Hematopoietic multipotent progenitor cell treated with erythropoietin and hydrocortisone succinate and interleukin-3 and kit ligand, for 4 days (in vitro differentiated cells): Measurements from ENCODE around the gene SLC25A19.

ENCODE experiments used
- DNase-seq: peaks from one replicate; pipeline ENCODE4 v3.0.0-alpha.2; 2015

Gene SLC25A19

DNA sequence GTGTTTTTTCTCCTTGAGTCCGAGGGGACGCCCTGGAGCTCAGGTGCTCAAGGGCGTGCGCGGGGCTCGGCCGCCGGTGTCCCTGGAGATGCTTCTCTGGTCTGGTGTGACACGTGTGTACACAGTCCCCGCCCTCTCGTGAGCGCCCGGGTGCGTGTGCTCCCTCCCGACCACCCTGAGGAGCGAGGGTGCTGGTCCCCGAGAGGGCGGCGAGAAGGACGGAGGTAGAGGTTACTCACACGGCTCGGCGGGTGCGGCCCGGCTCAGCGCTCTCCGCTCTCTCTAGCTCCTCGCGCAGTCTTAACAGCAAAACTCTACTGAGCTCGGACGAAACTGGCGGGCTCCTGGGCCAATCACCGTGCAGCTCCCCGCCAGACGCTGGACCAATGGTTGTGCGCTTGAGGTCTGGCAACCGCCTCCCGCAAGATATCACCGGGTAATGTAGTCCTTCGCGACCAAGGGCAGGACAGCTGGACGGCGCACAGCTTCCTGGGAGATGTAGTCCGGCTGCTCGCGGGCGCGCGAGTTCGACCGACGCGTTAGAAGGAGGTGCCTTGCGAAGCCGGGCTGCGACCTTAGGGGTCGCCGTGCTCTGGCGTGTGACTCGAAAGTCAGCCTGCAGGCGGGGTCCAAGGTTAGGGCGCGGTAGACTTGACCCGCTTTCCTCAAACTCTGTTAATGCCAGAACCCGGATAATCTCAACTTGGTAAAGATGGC is at the start of gene SLC25A19:
Gene SLC25A19, minus strand, starts transcription at position 319 of the 717 bp plus-strand sequence. CDS start 2,669 bp downstream, outside the sequence.
- DNase-seq: peak; percentile 100

- peak; percentile 75 for DNase-seq
Measured at GRCh38 chr17:75338335-75338734, 49.1 kb upstream of the SLC25A19 start.

- DNase-seq: peak; percentile 78
Measured at GRCh38 chr17:75335315-75335714, 46.1 kb upstream of the SLC25A19 start.

DNA sequence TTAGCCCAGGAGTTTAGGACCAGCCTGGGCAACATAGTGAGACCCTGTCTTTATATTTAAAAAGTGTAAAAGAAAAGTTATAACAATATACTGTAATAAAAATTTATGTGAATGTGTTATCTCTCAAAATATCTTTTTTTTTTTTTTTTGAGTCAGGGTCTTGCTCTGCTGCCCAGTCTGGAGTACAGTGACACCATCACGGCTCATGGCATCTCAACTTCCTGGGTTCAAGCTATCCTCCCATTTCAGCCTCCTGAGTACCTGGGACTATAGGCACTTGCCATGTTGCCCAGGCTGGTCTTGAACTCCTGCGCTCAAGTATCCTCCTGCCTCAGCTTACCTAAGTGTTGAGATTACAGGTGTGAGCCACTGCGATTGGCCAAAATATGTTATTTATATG is 45.5 kb upstream of the SLC25A19 start:
- DNase-seq: no peak

DNA sequence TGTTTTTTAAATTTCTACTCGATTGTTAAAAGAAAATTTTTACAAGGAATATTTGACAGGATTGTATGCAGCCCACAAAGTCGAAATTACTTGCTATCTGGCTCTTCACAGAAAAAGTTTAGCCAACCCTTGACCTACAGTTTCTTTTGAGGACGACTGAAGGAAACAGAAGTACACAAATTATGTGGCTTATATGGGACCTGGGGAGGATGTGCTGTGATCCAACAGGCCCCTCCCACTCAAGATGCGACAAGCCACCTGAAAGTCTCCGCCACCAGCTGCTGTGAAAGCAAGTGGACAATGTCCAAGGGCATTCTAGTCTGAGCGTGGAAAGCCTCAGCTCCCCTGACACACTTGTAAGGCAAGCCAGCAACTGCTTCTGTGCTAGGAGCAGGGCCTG is 42.4 kb upstream of the SLC25A19 start:
- DNase-seq: no peak

DNA sequence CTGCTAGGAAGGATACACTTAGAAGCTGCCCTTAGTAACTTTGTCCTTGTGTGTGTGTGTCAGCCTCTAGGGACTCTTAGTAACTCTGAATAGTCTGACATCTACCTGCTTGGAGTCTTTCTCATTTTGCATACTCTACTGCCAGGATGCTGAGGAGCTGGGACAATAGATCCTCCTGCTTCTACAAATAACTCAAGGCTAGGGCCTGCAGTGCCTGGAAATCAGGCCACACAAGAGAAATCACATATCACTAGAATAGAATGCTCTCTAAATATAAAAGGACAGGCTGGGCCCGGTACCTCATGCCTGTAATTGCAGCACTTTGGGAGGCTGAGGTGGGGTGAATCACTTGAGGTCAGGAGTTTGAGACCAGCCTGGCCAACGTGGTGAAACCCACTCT is 38.5 kb upstream of the SLC25A19 start:
- no peak for DNase-seq

DNA sequence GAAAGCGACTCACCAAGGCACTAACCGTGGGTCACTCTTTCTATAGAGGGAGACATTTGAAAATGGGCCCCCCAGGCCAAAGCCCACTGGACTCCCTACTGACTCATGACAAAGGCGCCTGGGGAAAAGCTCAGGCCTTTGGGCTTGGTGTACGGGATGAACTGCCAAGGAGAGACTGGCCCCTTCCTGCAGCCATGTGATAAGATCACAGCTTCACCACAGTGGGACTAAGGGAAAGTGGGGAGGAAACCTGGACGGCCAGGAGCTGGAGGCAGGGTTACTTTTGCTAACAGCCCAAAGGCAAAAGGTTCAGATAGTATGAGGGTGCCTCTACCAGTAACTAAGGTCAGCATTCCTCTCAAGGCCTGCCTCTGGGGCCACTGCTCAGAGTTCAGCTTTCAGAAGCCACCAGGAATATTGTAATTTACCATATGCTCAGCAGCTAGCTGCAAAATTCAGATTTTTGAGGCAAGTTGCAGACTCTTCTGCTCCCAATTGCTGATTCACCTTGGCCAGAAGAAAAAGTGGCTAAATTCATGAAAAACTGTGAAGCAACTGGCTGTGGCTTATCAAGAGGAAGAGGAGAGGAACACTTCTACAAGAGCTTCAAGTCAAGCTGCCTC is 37.1 kb upstream of the SLC25A19 start:
- peak; percentile 80 for DNase-seq

DNA sequence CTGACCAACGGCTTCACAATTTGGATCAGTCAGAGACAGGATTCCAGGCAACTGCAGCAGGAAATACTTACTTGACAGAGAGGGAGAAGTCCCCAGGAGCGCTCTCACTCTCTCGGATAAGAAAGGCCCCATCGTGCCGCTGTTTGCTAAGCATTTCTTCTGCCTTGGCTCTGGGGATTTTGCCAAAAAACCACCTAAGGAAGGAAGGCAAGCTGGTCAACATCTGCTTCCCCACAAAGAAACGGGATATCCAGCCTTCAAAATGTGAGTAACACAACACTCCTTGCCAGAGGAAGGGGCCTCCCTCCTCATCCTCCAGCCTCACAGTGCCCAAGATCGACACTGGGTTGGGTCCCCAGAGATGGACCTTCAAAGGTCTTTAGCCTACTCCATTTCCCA is 36.6 kb upstream of the SLC25A19 start:
- peak; percentile 80 for DNase-seq

GRCh38 chr17:75325348-75325747 is 36.1 kb upstream of the SLC25A19 start:
- no peak for DNase-seq

DNA sequence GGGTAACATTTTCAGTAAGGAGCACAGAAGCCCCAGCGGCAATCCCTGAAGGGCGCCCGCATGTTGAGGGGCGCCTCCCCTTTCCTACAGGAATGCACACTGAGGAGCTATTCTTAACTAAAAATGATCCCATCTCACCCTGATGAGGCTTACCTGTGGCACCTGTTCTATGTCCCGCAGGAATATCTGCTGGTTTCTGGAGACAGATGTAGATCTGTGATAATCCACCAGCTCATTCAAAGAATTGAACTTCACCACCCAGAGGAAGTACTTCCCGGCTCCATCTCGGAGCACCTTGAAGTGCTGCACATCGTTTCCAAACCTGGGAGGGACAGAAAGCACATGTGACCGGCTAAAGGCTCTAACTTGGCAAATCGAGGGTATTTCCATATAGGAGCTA is 32.3 kb upstream of the SLC25A19 start:
- DNase-seq: no peak

DNA sequence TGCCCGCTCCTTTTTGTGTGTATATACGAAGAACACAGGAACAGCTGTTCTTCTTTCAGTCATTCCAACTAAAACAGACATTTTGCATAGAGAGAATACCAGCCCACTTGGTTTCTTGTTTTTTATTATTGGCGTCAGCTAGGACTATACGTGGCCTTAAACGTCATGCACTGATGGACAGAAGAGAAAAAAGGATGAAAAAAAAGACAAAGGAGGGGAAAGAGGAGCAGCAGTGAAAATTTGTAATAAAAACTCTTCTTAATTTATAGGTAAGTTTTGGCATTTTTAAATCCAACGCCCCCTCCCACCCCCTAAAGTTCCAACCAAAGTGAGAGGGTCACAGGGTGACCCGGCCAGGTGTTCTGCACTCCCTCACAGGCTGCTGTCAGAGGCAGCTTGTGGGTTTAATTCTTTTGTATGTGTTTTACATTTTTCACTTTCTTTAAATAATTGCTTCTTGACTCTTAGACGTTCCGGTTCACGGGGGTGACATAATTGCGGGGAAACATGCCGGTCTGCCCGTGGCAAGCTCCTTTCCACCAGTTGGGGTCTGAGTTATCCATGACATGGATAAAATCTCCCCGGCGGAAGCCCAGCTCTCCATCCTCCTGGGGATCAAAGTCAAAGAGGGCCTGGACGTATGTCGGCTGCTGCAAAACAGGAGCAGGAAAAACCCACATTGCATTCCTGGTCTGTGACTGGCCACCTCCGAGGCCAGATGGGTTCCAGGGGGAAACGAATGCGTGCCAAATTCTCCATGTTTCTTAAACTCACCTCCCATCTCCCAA is 30.9 kb upstream of the SLC25A19 start:
- DNase-seq: no peak

GRCh38 chr17:75318615-75319222 is 29.5 kb upstream of the SLC25A19 start:
- no peak for DNase-seq

DNA sequence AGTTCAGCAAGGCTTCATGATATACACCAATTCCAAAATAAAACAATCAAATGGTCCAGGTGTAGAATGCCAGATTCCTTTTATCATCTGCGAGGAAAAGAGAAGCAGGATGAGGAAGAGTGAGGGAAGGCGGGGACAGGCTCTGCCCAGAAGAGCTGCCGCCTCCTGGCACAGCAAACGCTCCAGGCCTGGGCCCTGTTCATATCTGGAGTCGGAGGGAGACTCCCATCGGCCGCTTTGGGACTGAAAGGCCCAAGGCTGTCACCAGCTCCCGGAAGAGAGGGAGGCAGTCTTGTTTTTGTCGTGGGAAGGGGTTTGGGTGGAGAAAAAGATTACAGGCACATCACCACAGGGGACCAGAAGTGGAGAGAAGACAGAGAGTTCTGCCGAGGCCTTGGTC is 29.0 kb upstream of the SLC25A19 start:
- no peak for DNase-seq

- DNase-seq: peak; percentile 63
Measured at GRCh38 chr17:75317671-75318070, 28.4 kb upstream of the SLC25A19 start.

GRCh38 chr17:75316253-75316652 is 27.0 kb upstream of the SLC25A19 start:
- DNase-seq: no peak

- DNase-seq: no peak
Measured at GRCh38 chr17:75315541-75316243, 26.5 kb upstream of the SLC25A19 start.

DNA sequence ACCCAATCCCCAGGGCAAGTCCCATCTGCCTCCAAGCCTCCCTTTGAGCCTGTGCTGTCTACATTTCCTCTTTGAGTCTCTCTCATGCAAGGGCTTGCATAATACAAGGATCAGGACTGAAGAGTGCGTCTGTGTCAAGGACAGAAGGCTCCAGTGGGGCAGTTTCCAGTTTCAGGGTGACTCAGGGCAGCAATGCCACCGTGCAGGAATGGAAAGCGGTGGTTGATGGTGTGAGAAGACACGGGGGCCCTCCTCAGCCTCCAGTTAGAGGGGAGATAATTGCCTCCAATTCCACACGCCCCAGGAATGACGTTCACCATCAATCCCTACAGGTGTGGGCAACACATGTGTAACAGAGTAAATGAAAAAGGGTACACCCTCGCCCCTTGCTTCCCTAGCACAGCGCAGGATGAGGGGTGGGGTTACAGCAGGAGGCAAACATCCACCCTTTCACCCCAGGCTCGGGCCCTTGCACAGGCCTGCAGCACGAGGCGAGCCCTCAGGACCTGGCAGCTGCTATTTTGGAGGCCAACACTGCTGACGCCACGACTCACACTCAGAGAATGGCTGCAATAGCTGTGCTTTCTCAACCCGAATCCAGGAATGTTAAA is 24.8 kb upstream of the SLC25A19 start:
- DNase-seq: peak; percentile 57

DNA sequence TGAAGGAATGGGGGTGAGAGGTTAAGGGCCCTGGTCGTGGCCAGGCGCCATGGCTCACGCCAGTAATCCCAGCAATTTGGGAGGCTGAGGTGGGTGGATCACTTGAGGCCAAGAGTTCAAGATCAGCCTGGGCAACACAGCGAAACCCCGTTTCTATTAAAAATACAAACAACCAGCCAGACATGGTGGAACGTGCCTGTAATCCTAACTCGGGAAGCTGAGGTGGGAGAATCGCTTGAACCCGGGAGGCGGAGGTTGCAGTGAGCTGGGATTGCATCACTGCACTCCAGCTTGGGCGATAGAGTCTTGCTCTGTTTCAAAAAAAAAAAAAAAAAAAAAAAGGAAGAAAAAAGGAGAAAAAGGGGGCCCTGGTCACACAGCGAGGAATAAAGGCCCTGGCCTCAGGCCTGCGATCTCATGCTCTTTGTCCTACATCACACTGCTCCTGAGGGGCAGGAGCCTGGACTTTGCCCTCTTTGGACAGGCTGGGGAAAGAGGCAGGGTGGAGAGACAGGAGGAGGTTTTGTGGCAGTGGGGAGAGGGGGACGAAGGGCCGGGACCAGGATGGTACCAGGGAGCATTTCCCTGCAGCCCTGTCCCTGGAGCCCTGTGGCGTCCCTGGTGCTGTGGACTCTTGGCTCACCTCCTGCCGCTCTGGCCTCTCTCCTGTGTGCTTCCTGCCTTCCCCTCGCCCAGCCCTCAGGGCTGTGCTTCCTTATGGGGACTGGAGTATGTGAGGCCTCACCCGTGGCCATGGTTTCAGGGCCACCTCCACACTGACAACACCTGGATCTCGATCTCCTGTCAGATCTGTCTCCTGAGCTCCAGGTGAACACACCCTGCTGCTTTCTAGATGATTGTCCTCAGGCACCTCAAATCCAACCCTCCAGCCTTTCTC is 19.7 kb upstream of the SLC25A19 start:
- no peak for DNase-seq

GRCh38 chr17:75307957-75308731 is 18.9 kb upstream of the SLC25A19 start:
- DNase-seq: no peak

DNA sequence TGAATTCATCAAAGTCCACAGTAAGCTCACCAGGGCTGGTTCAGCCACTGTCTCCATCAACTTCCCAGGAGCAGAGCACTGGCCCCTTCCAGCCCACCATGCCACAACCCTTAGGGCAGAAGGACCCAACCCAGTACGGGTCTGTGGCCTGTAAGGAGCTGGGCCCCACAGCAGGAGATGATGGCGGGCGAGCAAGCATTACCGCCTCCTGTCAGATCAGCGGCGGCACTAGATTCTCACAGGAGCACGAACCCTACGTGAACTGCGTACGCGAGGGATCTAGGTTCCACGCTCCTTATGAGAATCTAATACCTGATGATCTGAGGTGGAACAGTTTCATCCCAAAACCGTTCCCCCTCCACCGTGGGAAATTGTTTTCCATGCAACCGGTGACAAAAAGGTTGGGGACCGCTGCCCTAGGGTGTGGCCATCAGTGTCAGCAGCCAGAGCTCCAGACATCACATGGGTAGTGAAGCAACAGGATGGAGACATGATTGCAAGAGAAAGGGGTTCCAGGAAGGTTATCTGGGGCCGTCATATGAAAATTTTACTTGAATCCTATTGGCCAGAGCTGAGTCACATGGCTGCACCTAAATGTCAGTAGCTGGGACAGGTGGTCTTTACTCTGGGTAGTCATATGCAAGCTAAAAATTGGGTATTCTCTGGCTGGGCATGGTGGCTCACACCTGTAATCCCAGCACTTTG is 12.4 kb upstream of the SLC25A19 start:
- DNase-seq: no peak
